HG03060 (cell line): Measurements from ENCODE around the gene DMRTA2.
"Not testable (repeated sequence)": the region's sequence is repeated elsewhere in the genome, so short reads cannot be mapped to it uniquely, and the experiment has no call there.

Experiments used
- ATAC-seq: cut with Tn5 transposase; IDR thresholded peaks from one replicate; pipeline ENCODE4 v1.9.1; 2021; ENCODE audit warnings: low read depth, moderate number of reproducible peaks; ENCODE audit not compliant: unreplicated experiment

DMRTA2 gene

GRCh38 chr1:50393522-50394120 is 29.6 kb downstream of the DMRTA2 start:
- ATAC-seq, result no peak

GRCh38 chr1:50381551-50381950 is 41.7 kb downstream of the DMRTA2 start:
- ATAC-seq, result not testable (repeated sequence)

GRCh38 chr1:50378770-50379169 is 44.5 kb downstream of the DMRTA2 start:
- ATAC-seq, result no peak

- no peak for ATAC-seq
Measured at GRCh38 chr1:50373532-50373931, 49.7 kb downstream of the DMRTA2 start.

GRCh38 chr1:50371749-50372148 is 51.5 kb downstream of the DMRTA2 start:
- no peak for ATAC-seq

- ATAC-seq, result no peak
Measured at GRCh38 chr1:50369830-50370229, 53.4 kb downstream of the DMRTA2 start.

- ATAC-seq, result no peak
Measured at GRCh38 chr1:50369008-50369634, 54.1 kb downstream of the DMRTA2 start.

- ATAC-seq, result no peak
Measured at GRCh38 chr1:50368179-50369007, 54.9 kb downstream of the DMRTA2 start.
